GM12874 (cell line): Measurements from ENCODE around the gene ARF1.

ENCODE experiments used
- CTCF ChIP-seq: IDR thresholded peaks from 2 replicates; pipeline ENCODE4 v1.5.1; 2011; ENCODE audit warnings: low read depth, mild to moderate bottlenecking, control low read depth, low read length, moderate library complexity; ENCODE audit not compliant: insufficient read depth

Gene ARF1

GRCh38 chr1:228038387-228039005, 44.0 kb upstream of the ARF1 start:
- no peak for TF ChIP-seq CTCF

GRCh38 chr1:228039006-228039903, 43.3 kb upstream of the ARF1 start:
- no peak for TF ChIP-seq CTCF

- TF ChIP-seq CTCF = no peak
Measured at GRCh38 chr1:228039986-228040385, 42.5 kb upstream of the ARF1 start.

GRCh38 chr1:228041316-228041715, 41.2 kb upstream of the ARF1 start:
- TF ChIP-seq CTCF = no peak

- no peak for TF ChIP-seq CTCF
Measured at GRCh38 chr1:228042508-228042907, 40.0 kb upstream of the ARF1 start.

- TF ChIP-seq CTCF = no peak
Measured at GRCh38 chr1:228043281-228043848, 39.1 kb upstream of the ARF1 start.

- TF ChIP-seq CTCF = no peak
Measured at GRCh38 chr1:228044961-228045360, 37.5 kb upstream of the ARF1 start.
